GM12873 (cell line): ENCODE data around the gene ACTL7A.

Experiments used
- CTCF ChIP-seq: IDR thresholded peaks from 2 replicates; pipeline ENCODE4 v1.5.1; 2012; ENCODE audit warnings: low read depth, mild to moderate bottlenecking, moderate library complexity, low read length, control low read depth; ENCODE audit not compliant: insufficient read depth; ENCODE audit errors: missing control alignments

ACTL7A gene

GRCh38 chr9:108859459-108860114 lies 2.5 kb upstream of the ACTL7A start:
- no peak for TF ChIP-seq CTCF

GRCh38 chr9:108860354-108860753 lies 1.7 kb upstream of the ACTL7A start:
- no peak for TF ChIP-seq CTCF

GRCh38 chr9:108860764-108861163 lies 1.3 kb upstream of the ACTL7A start:
- TF ChIP-seq CTCF = no peak

GRCh38 chr9:108861464-108861863 lies 602 bp upstream of the ACTL7A start:
- TF ChIP-seq CTCF = no peak

GRCh38 chr9:108863891-108864290 lies 1.8 kb downstream of the ACTL7A start:
- no peak for TF ChIP-seq CTCF

GRCh38 chr9:108864446-108864845 lies 2.4 kb downstream of the ACTL7A start:
- peak; percentile 8 for TF ChIP-seq CTCF

- TF ChIP-seq CTCF = no peak
Observed at GRCh38 chr9:108865037-108865436, 3.0 kb downstream of the ACTL7A start.
